Measurements from ENCODE around the gene INF2.
A peak's percentile ranks its signal among the peaks of the same experiment; 100 is the strongest.
"Not testable (repeated sequence)": the region's sequence is repeated elsewhere in the genome, so short reads cannot be mapped to it uniquely, and the experiment has no call there.

The INF2 gene

DNA sequence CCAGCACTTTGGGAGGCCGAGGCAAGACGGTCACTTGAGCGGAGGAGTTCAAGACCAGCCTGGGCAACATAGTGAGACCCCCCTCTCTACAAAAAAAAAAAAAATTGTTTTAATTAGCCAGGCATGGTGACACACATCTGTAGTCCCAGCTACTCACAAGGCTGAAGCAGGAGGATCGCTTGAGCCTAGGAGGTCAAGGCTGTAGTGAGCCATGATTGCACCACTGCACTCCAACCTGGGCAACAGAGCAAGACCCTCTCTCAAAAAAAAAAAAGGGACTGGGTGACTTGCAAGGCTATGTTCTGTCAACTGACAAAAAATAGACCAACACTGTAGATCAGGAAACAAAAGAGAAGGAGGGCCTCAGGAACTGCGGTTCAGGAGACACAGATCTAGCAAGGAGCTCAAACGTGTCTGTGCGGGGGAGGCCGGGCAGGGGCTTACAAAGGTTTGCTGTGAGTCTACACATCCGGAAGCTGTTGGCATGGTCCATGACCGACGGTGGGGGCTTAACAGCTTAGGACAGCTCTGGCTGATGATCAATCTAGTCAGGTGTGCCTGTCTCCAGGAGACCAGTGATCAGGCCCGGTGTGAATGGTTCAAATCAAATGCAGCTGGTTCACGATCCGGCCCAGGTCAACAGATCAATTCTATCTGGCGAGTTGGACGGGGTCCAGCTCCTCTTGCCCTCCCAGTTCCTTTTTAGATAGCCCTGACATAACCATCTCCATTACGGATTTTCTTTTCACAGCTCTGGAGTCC, 31.7 kb upstream of the INF2 start:
- DNase-seq = no peak

GRCh38 chr14:104658325-104658712, 31.1 kb upstream of the INF2 start:
- DNase-seq = no peak

GRCh38 chr14:104659146-104659545, 30.3 kb upstream of the INF2 start:
- no peak for DNase-seq

- peak; percentile 67 for DNase-seq
These were observed 29.5 kb upstream of the INF2 start for GRCh38 chr14:104659764-104660523.

- DNase-seq = peak; percentile 65
These were observed 28.8 kb upstream of the INF2 start for GRCh38 chr14:104660597-104660996.

DNA sequence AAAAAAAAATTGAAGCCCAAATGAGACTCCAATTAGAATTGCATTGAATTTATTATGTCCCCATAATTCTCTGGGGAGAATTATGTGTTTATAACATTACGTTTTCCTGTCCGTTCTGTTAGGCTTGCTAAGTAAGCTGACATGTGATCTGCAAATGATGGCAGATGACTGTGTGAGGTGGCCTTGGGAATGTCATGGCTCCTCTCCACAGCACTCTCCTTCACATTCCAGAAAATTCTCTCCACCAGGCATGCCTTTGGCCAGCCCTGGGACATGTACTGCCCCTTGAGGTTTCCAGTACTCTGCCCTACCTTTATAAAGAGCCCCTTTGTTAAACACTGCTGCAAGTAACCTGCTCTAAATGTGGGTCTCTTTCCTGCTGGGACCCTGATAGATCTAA, 28.3 kb upstream of the INF2 start:
- DNase-seq = no peak

DNA sequence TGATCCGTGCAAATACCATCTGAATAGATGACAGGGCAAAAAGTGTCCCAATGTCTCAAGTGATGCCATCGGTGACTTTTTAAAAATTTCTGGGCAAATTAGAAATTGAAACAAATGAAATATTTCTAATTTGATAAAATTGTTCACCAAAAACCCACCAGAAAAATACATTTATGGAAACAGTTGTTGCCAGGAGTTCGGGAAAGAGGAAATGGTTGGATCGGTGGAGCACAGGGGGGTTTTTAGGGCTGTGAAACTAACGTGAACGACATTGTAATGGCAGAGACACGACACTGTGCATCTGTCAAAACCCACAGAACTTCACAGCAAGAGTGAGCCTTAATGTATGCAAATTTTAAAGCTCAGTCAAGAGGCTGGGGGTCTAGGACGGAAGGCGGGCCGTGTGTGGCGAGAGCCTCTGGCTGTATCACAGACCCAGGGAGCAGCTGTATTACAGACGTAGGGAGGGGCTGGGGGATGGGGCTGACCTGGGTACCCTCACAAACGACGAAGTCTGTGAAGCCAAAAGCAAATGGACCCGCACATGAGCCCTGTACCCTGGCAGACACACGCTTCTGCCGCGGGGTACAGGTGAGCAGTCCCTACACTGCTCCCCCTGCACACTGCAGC, 27.8 kb upstream of the INF2 start:
- DNase-seq = not testable (repeated sequence)

DNA sequence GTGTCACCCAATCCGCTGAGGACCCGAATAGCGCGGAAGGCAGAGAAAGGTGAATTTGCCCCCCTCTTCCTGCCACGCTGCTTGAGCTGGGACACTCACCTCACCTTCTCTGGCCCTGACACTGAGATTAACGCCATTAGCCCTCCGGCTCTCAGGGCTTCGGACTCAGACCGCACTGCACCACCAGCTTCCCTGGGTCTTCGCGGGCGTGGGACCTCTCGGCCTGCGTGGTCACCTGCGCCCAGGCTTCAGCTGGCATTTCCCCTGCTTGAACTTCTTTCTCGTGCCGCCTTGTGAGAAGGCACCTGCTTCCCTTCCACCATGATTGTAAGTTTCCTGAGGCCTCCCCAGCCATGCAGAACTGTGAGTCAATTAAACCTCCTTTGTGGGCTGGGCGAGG, 26.9 kb upstream of the INF2 start:
- DNase-seq = not testable (repeated sequence)

GRCh38 chr14:104664107-104664506, 25.3 kb upstream of the INF2 start:
- no peak for DNase-seq

GRCh38 chr14:104664588-104664987, 24.8 kb upstream of the INF2 start:
- DNase-seq = no peak

GRCh38 chr14:104665114-104665656, 24.2 kb upstream of the INF2 start:
- DNase-seq = no peak

GRCh38 chr14:104665657-104666522, 23.5 kb upstream of the INF2 start:
- no peak for DNase-seq

DNA sequence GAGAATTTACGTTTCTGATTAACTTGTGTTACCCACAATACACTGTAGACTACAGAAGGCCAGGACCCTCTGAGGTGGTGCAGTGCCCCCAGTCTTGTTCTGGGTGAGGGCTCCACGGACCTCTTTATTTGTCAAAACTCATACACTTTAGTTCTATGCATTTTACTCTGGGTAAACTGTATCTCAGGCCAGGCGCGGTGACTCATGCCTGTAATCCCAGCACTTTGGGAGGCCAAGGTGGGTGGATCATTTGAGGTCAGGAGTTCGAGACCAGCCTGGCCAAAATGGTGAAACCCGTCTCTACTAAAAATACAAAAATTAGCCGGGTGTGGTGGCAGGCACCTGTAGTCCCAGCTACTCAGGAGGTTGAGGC, 22.9 kb upstream of the INF2 start:
- DNase-seq = not testable (repeated sequence)

GRCh38 chr14:104666981-104667380, 22.4 kb upstream of the INF2 start:
- DNase-seq = no peak

DNA sequence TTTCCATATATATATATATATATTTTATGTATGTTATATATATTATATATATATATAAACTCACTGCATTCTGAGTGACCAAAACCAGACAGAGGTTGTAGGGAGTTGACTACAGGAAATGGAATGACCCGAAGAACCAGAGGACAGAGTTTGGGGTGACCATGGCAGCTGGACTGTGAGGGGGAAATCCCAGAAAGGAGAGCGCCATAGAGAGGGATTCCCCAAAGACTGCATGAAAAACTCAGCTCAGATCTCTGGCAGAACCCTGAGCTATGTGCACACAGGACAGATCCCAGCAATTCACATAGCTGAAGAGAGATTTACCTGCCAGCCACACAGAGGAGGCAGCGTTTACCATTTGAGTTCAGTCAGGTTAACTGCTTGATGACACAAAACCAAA, 19.7 kb upstream of the INF2 start:
- DNase-seq = no peak

DNA sequence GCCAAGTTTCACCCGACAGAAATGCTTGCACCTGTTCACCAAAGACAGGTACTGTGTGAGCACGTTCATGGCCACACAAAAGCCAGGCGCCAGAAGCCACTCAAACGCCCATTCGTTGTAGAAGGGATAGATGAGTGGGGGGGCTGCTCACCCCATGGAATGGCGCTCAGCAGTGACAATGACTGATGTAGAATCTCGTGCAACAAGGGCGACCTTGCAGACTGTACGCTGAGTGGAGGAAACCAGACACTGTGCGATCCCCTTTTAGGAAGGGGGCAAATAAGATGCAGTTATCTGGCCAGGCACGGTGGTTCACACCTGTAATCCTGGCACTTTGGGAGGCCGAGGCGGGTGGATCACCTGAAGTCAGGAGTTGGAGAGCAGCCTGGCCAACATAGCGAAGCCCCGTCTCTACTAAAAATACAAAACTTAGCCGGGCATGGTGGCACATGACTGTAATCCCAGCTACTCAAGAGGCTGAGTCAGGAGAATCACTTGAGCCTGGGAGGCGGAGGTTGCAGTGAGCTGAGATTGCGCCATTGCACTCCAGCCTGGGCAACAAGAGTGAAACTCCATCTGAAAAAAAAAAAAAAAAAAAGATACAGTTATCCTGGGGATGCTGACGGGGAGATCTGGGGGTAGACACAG, 18.0 kb upstream of the INF2 start:
- DNase-seq = peak; percentile 14

GRCh38 chr14:104672119-104672518, 17.3 kb upstream of the INF2 start:
- not testable (repeated sequence) for DNase-seq

GRCh38 chr14:104673481-104673880, 15.9 kb upstream of the INF2 start:
- no peak for DNase-seq

DNA sequence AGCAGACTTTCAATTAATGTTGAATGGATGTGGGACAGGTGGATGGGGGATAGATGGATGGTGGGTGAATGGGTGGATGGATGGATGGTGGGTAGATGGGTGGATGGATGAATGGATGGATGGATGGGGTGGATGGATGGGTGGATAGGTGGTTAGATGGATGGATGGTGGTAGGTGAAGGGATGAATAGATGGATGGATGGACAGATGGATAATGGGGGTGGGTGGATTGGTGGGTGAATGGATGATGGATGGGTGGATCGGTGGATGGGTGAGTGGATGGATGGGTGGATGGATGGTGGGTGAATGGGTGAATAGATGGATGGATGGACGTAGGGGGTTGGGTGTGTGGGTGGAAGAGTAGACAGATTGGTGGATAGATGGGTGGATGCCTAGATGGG, 14.0 kb upstream of the INF2 start:
- no peak for DNase-seq

DNA sequence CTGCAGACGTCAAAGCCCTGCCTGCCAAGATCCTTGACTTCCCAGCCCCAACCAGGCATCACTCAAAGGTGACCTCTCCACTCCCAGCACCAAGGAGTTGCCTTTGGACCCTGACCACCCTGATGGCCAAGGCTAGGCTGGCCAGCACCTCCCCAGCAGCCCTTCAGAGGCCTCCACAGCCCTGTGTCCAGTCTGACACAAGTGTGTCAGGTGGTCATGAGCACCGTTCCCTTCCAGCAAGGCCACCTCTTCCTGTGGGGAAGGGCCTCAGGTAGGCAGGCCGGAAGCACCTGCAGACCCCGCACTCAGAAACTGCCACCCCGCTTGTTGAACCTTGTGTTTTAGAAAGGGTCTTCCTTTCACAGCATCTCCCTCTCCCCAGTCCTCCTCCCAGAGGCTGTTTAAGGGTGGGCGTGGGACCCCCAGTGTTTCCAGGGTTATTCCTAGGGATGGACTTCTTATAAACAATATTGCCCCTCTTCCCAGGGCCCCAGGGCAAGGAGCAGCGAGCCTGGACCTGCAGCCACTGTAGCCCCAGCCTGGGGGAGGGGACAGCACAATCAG, 13.2 kb upstream of the INF2 start:
- no peak for DNase-seq

DNA sequence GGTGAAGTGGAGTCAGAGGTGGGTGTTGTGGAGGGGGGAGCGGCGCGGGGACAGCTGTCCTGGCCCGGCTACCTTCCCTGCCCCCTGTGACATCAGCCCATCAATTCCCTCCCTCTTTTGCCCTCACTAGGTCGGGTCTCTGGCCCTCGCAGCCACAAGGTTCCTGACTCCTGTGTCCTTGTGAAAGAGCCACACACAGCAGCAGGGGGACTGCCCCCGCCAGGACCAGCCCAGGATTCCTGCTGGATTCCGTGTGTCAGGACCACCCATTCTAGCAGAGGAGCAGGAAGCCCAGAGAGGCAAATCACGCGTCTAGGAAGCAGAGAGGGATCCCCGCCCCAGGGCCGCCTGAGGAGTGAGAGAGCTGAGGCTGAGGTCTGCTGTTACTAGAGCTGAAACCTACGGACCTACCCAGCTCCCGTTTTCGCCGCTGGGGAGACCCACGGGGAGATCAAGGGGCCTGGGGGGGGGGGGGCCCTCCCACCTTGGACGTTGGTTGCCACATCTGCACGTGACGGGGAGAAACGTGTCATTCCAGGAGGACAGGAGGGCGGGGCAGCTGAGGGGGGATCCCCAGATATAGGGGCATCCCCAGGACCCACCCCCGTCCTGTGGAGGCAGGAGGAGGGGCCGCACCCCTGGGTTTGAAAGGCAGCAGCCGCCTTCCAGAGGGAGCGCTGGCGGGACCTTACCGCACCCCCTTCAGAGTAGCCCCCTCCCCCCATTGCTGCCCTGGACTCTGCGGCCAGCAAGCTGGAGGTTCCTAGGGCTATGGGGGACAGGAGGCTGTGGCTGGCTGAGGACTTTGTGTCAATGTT, 12.5 kb upstream of the INF2 start:
- DNase-seq = no peak

Measured in MV-4-11 (cell line).